Rectal smooth muscle tissue (tissue), 1 donor: ENCODE data around the gene RPUSD3.

Experiments
- H3K27ac ChIP-seq: one replicate; pipeline ENCODE4 v1.7.0; 2013; ENCODE audit warnings: low read depth, low read length, inconsistent platforms
- H3K27me3 ChIP-seq: one replicate; pipeline ENCODE4 v1.7.0; 2013; ENCODE audit warnings: low read length; ENCODE audit not compliant: control insufficient read depth, insufficient read depth
- H3K36me3 ChIP-seq: one replicate; pipeline ENCODE4 v1.7.0; 2013; ENCODE audit warnings: low read length; ENCODE audit not compliant: control insufficient read depth, insufficient read depth
- H3K4me1 ChIP-seq: one replicate; pipeline ENCODE4 v1.7.0; 2013; ENCODE audit warnings: low read length; ENCODE audit not compliant: control insufficient read depth, insufficient read depth
- H3K4me3 ChIP-seq: one replicate; pipeline ENCODE4 v1.7.0; 2013; ENCODE audit warnings: low read length
- H3K9ac ChIP-seq: one replicate; pipeline ENCODE4 v1.7.0; 2013; ENCODE audit warnings: low read length

RPUSD3 gene

GRCh38 chr3:9806137-9806536, 37.7 kb downstream of the RPUSD3 start:
- Histone ChIP-seq H3K27me3 (no peaks in the 10 kb centered on the region), H3K9ac (no peak overlapping the region), H3K4me3 (no peak overlapping the region), H3K27ac (no peak overlapping the region), H3K36me3 (peaks cover 42% of the 10 kb centered on the region), H3K4me1 (no peaks in the 10 kb centered on the region)

DNA sequence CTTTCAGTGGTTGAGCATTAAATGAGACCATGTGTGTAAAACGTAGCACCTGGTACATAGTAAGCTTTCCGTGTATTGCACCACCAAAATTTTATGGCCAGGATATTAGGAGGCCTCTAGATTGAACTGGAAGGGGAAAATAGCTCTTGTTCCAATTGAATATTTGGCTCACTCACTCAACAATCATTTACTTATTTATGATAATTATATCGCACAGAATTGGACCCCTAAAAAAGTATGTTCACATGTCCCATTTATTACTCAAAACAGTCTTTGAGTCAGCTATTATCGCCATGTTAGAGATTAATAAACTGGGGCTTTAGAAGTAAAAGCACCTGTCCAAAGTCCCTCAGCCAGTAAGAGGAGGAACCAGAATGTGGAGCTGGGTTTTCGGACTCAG, 38.8 kb downstream of the RPUSD3 start:
- Histone ChIP-seq H3K9ac (no peak overlapping the region), H3K4me3 (no peak overlapping the region), H3K27me3 (no peaks in the 10 kb centered on the region), H3K4me1 (no peaks in the 10 kb centered on the region), H3K36me3 (peaks cover 51% of the 10 kb centered on the region), H3K27ac (no peak overlapping the region)

DNA sequence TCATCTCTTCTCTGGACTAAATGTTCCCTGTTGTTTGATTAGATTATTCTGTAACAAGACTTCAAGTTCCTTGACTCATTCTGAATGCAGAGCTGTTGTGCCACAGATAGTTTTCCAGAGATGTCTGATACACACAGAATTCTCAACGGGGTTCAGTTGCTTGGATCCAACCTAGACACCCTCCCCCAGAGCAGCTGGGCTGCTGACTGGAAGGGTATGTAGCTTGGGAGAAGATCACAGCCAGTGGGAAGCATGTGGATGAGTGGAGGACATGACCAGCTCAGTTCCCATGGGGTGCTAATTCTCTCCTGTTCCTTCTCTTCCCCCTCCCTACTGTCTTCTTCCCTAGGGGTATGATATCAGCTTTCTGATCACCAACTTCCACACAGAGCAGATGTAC, 40.3 kb downstream of the RPUSD3 start:
- no peaks in the 10 kb centered on the region for H3K27me3 ChIP-seq
- H3K4me1 ChIP-seq, result no peaks in the 10 kb centered on the region
- H3K27ac ChIP-seq, result no peak overlapping the region
- no peak overlapping the region for H3K9ac ChIP-seq
- no peak overlapping the region for H3K4me3 ChIP-seq
- H3K36me3 ChIP-seq, result peaks cover 58% of the 10 kb centered on the region

DNA sequence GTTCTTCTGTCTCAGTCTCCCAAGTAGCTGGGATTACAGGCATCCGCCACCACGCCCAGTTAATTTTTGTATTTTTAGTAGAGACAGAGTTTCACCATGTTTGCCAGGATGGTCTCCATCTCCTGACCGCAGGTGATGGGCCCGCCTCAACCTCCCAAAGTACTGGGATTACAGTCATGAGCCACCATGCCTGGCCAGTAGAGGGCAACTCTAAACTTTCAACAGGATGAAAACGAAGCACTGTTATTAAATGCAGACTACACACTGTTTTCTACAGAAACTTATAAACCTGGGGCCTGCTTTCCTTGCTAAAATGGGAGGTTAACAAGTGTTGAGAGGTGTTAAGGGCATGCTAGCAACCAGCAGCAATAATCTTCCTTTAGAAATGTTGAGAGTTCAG, 43.3 kb downstream of the RPUSD3 start:
- Histone ChIP-seq H3K4me3 (no peak overlapping the region), H3K4me1 (no peaks in the 10 kb centered on the region), H3K36me3 (peaks cover 54% of the 10 kb centered on the region), H3K27ac (no peak overlapping the region), H3K27me3 (no peaks in the 10 kb centered on the region), H3K9ac (no peak overlapping the region)

DNA sequence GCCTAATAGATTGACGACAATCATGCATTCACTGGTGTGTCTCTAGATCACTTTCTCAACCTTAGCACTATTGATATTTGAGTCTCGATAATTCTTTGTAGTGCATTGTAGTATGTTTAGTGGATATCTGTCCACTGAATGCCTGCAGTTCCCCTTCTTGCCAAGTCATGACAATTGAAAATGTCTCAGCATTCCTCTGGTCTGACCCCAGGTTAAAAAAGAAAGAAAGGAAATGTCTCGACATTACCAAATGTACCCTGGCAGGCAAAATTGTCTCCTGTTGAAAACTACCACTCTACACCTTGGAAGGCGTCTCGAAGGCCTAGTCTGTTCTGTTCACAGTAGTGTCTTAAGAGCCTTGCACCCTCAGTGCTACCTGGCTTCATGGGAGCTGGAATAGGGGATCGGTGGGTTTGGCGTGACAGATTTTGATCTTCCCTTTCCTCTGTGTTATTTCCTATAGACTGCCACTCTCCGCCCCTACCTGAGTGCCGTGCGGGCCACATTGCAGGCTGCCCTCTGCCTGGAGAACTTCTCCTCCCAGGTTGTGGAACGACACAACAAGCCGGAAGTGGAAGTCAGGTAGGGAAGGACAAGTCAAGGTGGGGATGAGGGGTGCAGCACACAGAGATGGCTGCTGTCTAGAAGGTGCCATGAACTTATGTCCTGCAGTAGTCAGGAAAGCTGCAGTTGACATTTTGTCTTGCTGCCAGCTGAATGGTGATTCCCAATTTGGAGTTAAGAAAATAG, 46.4 kb downstream of the RPUSD3 start:
- H3K9ac ChIP-seq, result no peak overlapping the region
- peaks cover 32% of the 10 kb centered on the region for H3K36me3 ChIP-seq
- no peaks in the 10 kb centered on the region for H3K27me3 ChIP-seq
- peaks cover 10% of the 10 kb centered on the region for H3K4me1 ChIP-seq
- H3K4me3 ChIP-seq, result no peak overlapping the region
- H3K27ac ChIP-seq, result no peak overlapping the region

- no peaks in the 10 kb centered on the region for H3K27me3 ChIP-seq
- H3K9ac ChIP-seq, result no peak overlapping the region
- no peak overlapping the region for H3K27ac ChIP-seq
- H3K4me1 ChIP-seq, result peaks cover 20% of the 10 kb centered on the region
- H3K4me3 ChIP-seq, result no peak overlapping the region
- H3K36me3 ChIP-seq, result peaks cover 21% of the 10 kb centered on the region
These were observed 48.6 kb downstream of the RPUSD3 start for GRCh38 chr3:9795207-9795606.

- no peaks in the 10 kb centered on the region for H3K27me3 ChIP-seq
- peaks cover 20% of the 10 kb centered on the region for H3K4me1 ChIP-seq
- peaks cover 17% of the 10 kb centered on the region for H3K36me3 ChIP-seq
- H3K4me3 ChIP-seq, result no peak overlapping the region
- no peak overlapping the region for H3K9ac ChIP-seq
- H3K27ac ChIP-seq, result no peak overlapping the region
These were observed 49.4 kb downstream of the RPUSD3 start for GRCh38 chr3:9794400-9794799.

- Histone ChIP-seq H3K27me3 (no peaks in the 10 kb centered on the region), H3K4me3 (peak overlapping the region; percentile 90), H3K36me3 (peaks cover 18% of the 10 kb centered on the region), H3K27ac (peak overlapping the region; percentile 96), H3K9ac (peak overlapping the region; percentile 82), H3K4me1 (peaks cover 20% of the 10 kb centered on the region)
These were observed 50.5 kb downstream of the RPUSD3 start for GRCh38 chr3:9793161-9793781.

DNA sequence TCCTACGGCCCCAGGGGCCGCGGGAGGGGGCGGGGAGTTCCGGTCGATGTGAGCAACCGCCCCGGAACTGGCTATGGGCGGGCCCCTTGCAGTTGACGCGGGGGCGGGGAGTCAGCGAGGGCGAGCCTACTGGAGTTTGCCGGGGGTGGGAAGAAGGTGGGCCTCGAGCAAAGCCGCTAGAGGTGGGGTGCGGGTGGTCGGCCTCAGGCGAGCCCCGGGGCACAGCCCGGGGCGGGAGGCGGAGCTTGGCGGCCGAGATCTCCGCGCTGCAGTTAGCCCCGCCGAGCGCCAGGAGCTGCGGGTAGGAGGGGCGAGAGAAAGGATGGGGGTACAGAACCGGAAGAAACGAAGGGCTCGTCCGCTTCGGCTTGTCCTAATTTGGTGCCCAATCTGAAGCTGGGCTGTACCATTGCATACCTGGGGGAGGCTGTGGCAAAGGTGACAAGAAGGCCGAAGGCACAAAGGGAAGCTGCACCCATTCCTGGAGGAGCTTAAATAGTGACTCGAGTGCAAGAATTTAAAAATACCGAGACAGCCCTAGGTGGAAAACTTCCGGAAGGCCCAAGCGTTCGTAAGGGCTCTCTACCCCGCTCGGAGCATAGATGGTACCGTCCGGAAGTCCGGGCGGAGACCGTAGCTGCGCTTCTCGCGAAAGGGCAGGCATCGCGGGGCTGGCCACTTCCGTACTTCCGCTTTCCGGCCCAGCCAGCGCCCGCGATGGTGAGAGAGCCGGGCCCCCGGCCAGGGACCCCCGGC, 51.2 kb downstream of the RPUSD3 start, which contains the start of the genes ARPC4 and TADA3:
ARPC4 (plus strand) TSS at position 678 of the 756 bp plus-strand sequence; CDS start at position 718, 40 bp downstream.
TADA3 (minus strand) TSS at position 69 of the 756 bp plus-strand sequence. CDS start 1,007 bp downstream, outside the sequence.
- Histone ChIP-seq H3K9ac (peak within 1 kb of the TSS; percentile 82), H3K36me3 (peaks cover 13% of the 10 kb centered on the region), H3K4me3 (peak within 1 kb of the TSS; percentile 90), H3K27me3 (no peaks in the 10 kb centered on the region), H3K4me1 (peaks cover 20% of the 10 kb centered on the region), H3K27ac (peak within 1 kb of the TSS; percentile 96)

DNA sequence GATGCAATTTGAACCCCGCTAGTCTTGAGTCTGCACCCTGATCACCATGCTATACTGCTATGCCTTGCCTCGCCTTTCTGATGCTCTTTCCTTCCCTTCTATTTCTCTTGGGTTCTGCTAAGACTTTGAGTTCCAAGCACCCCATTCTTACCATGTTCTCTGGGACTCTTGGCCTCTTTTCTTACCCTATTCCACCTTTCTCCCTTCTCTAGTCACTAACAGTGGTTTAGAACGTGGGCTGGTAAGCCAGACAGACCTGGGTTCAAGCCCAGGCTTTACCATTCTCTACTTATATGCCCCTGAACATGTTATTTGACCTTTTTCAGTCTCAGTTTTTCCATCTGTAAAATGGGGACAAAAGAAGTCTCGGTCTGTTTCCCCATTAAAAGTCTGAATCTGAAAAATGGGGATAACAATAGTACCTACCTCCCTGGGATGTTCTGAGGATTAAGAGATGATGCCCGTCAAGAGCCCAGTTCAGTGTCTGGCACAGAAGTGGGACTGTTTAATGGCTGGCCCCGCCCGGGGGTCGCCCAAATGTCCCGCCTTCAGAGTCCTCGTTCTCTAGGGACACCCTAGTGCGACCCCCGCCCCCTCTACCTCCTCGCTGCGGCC, 51.9 kb downstream of the RPUSD3 start:
- H3K4me1 ChIP-seq, result peaks cover 20% of the 10 kb centered on the region
- H3K27ac ChIP-seq, result peak overlapping the region; percentile 96
- peak overlapping the region; percentile 6 for H3K9ac ChIP-seq
- H3K36me3 ChIP-seq, result peaks cover 15% of the 10 kb centered on the region
- peak overlapping the region; percentile 90 for H3K4me3 ChIP-seq
- no peaks in the 10 kb centered on the region for H3K27me3 ChIP-seq

GRCh38 chr3:9791127-9791526, 52.7 kb downstream of the RPUSD3 start:
- peak overlapping the region; percentile 96 for H3K27ac ChIP-seq
- peaks cover 20% of the 10 kb centered on the region for H3K4me1 ChIP-seq

More at GRCh38 chr3:9791127-9791526, 52.7 kb downstream of the RPUSD3 start:
- H3K9ac ChIP-seq, result no peak overlapping the region
- peak overlapping the region; percentile 3 for H3K4me3 ChIP-seq
- peaks cover 19% of the 10 kb centered on the region for H3K36me3 ChIP-seq
- H3K27me3 ChIP-seq, result no peaks in the 10 kb centered on the region
